Activated T-helper 1 cell treated with Interleukin-2 at 50 U/mL for 16 hours (primary cell): ENCODE measurements around the gene C14orf119.

Experiments used
- DNase-seq: peaks from one replicate; pipeline ENCODE4 v3.0.0-alpha.2; 2020; ENCODE audit warnings: low read depth

Gene C14orf119

DNA sequence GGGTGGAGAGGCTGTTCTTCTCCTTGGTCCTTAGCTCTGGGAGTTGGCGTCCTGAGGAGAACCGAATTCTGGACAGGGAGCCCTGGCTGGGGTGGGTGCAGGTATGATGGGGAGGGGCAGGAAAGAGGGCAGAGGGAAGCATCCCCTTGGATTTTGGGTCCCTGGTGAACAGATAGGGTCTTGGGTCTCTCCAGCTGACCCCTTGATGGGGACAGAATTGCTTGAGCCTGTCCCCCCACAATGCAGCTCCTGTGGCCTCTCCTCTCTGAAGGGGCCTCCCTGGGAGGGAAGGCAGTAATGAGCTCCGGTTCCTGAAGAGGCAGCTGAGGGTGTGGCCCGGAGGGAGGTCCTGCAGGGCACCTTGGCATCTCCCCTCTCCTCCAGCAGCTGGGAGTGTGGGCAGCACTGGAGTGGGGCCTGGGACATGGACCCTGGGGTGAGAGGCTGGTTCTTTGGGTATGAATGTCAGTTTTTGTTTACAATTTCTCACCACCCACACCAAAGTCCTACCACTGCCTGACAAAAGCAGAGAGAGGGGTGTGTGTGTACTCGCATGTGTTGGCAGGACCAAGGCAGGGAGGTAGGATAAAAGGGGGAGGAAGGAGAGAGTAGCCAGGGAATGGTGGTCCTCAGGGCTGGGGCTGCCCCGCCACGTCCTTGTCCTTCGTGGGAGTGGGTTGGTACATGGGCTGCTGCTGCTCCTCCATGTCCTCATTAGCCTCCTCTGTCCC is 31.4 kb downstream of the C14orf119 start:
- DNase-seq: no peak

DNA sequence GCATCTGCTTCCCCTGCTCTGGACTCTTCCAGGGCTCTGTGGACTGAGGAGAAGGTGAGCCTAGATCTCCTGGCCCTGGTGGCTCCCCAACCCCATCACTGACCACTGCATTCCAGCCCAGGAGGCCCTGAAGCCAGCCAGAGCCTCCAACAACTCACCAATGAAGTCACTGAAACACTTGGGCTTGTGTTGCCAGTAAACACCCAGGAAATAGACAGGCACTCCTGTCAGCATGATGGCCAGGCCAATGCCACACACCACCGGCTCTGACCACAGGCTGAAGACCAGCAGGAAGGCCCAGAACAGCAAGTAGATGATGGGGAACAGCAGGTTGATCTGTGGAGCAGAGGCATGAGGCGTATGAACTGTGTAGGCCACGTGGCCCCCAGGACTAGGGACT is 32.6 kb downstream of the C14orf119 start:
- DNase-seq: no peak

DNA sequence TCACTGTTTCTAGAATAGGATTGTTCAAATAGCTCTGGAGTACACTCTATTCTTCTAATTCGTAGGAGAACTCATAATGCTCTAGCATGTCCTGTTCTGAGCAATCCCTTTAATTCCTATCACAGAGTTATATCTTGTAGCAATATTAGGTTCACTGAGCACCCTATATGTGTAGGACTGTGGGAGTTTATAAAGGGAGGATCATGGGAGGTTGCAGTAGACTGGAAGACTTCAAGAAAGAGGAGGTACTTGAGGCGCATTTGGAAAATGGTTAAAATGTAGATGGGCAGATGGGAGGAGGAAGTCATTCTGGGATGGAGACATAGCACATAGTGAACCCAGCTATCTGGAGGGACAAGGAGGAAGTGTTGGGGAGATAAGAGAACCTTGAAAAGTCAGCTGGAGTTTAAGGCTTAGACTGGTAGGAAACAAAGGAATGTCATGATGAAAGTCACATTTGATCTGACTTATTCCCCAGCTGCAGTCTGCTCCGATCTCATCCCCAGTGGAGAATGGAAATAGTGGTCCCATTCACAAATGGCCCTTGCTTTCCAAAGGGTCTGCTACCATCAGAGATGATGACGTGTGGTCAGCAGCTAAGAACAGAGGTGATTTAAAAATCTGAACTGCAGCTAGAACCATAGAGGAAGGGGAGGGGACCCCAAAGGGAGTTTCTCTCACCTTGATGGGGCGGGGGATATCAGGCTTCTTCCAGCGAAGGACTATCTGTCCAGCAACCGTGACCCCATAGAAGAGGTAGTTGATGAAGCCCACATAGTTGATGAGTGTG is 33.9 kb downstream of the C14orf119 start:
- DNase-seq: no peak

DNA sequence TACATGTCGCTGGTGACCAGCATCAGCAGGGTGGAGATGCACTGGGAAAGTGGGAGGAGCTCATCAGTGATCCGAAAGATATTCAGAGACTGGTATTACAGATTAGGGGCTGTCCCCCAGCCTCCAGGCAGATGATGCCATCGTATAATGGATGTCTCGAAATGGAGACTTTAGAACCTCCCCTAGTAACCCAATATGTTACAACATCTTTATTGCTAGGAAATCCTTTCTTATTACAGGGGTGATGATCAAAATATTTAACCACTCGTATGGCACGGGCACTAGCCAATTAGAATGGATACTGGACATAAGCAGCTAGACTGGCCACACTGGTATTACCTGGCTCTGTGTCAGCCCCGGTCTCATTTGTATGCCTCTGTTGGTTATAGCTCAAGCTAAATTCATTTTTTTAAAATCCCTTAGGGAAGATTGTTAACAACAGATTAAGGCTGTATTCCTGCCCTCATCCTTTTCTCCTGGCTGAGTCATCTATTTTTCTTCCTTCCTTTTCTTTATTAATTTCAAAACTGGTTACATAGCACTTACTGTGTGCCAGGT is 34.5 kb downstream of the C14orf119 start:
- DNase-seq: no peak

DNA sequence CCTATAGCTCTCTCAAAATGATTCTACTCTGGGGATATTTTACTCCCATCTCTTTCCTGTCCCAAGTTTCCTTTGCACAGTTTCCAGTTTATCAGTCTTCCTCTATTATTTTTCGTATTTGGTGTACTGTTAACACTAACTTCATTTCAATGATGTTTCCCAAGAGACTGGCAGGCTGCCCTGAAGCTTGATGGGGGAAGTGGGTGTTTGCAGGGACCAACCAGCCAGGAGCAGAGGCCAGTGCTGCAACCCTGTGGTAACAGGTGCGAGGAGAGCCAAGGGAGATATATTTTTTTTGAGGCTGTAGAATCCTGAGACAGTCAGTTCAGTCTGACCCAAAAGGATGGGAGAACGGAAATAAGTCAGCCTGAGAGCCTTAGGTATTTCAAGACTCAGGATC is 35.6 kb downstream of the C14orf119 start:
- no peak for DNase-seq

DNA sequence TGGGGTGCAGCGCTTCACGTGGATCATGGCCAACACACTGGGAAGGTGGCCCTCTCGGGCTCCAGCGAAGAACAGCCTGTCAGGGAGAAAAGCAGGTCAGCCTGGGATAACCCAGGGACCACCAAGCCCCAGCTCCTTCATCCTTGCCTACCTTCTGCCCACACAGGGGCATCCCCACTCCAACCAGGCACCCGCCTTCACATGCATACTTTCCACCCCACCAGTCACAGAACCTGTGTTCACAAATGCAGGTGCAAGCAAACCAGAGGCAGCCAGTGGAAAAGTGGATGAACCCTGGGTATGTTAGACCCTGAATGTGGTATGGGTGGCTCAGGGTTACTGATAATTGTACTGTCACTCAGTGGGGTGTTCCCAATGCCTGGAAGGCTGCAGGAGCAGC is 36.2 kb downstream of the C14orf119 start:
- DNase-seq: no peak

DNA sequence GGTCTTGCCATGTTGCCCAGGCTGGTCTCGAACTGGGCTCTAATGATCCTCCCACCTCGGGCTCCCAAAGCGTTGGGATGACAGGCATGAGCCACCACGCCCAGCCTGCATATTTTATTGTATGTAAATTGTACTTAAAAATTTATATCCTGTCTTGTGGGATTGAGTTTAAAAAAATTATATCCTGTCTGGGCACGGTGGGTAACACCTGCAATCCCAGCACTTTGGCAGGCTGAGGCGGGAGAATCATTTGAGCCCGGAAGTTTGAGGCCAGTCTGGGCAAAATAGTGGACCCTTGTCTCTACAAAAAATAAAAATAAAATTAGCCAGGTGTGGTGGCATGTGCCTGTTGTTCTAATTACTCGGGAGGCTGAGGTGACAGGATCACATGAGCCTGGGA is 37.7 kb downstream of the C14orf119 start:
- no peak for DNase-seq

DNA sequence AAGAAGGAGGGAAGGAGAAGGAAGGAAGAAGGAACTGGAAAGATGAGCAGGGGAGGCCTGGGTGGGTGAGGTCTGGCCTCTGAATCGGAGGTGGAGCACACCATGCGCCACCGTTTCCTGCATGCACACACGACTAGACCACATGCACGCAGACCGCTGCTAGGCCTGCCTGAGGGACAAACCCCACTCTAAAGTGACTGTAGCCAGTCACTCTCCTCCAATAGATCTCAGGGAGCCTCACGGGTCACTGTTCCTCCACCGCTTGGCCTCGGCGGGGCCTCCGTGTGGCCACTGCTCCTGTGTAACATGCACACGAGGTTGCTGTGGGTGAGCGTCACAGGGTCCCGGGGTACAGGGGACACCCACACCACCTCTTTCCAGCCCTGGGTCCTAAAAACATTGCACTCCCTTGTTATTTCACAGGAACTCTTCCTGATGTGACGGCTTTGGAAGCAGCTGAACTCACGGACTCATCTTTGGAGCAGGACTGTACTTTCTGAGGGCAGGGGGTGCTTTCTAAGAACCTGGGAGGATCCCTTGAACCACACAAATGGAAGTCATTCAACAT is 41.3 kb downstream of the C14orf119 start:
- no peak for DNase-seq

DNA sequence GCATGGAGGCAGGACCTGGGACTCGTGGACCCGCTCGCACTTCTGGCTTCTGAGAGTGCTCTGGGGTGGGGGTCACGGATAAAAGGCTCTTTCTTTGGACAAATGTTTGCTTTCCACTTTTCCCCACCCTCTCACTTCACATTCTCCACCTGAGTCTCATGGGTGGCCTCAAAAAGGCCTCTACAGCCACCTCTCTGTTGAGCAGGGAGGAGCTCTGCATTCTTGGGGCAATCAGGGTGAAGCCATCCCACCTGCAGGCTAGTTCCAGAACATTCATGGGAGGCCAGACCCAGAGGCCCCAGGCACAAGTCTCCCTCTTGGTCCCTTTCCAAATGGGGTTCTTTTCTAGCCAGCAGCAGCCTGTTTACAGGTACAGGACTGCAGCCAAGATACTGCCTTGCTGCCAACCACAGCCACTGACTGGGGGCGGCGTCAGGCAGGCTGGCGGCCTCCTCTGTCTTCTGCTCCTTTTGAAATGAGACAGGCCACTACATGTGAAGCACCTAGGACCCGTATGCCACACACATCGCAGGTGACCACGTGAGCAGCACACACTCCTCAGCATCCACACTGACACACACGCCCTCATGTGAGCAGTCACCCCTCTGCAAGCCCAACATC is 42.0 kb downstream of the C14orf119 start:
- DNase-seq: no peak

DNA sequence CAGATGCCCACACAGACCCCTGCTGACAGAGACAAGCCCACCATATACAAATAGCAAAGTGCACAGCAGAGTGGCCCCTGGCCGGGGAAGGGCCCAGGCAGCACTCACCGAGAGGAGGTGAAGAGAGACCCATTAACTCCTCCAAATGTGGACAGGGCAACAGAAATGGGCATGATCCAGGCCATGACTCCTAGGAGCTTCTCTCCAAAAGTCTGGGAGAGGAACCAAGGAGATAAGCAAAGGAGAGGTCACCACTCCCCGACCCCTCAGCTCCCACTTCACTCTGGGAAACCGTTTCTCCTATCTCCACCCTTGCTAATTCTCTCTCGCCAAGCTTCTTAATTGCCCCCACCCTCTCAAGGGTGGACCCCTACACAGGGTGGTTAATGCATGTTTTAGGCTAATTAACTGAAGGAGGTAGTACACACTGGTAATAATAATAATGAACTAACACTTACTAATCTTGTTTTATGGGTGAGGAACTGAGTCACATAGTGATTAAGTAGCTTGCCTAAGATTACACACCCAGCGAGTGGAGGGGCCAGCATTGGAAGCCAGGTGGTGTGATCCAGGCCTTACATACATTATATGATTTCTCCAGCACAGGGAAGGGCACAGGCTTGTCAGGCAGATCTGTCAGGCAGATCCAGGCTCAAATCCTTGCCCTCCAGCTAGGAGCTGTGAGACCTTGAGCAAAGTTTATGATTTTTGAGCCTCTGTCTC is 42.7 kb downstream of the C14orf119 start:
- no peak for DNase-seq

DNA sequence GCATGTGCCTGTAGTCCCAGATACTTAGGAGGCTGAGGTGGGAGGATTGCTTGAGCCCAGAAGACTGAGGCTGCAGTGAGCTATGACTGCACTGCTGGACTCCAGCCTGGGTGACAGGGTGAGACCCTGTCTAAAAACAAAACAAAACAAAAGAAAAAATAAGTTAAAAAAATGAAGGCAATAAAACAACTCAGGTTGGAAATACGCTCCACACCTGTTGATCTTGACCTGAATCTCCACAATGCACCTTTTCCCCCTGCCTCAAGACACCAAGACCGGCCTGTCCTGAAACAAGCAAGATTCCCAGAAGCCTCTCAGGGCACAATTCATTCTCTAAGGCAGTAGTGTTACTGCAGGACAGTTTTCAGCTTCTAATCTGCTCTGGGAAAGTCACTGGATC is 44.6 kb downstream of the C14orf119 start:
- no peak for DNase-seq

DNA sequence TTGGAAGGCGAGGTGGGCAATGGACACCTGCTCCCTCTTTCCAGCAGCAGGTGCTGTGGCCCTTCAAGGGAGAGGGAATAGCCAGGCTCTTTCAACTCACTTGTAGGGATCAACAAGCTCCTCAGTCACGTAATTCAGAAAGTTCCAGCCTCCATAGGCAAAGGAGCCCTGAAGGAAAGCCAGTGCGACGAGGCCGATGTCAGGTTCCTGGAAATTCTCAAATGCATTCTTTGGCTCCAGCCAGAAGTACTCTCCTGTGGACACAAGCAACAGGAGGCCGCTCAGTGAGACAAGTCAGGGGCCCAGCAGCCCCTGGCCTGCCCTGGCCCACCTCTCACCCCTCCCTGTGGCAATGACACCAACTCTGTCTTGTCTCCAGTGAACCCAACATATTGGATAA is 45.1 kb downstream of the C14orf119 start:
- DNase-seq: no peak

DNA sequence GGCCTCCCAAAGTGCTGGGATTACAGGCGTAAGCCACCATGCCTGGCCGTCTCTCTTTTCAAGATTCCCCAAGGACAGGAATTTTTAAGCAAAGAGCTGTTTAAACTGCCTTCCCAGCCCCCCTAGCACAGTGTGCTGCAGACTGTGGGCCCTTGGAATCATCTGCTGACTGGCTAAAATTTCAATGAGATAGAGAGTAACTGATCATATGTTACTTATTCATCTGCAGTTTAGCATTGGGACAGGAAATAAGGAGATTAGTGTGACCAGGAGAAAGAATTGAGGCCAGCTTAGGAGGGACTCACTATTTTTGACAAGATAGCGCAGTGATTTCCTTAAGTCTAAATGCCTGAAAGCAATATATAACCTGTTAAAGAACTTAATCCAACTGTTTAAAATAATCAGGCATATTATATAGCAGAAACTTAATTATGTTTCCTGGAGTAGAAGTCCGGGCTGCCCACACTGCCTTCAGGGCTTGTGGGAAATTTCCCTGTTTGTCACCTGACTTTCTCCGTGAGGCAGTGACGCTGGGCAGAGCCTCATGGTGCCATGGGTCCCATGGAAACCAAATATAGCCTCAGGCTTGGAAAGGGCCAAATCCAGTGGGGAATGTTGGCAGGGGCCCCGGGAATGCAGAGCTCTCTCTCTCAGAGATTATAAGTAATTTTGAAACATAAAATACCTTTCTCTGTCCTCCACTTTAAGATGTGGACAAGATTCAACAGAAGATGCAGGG is 46.6 kb downstream of the C14orf119 start:
- DNase-seq: no peak

DNA sequence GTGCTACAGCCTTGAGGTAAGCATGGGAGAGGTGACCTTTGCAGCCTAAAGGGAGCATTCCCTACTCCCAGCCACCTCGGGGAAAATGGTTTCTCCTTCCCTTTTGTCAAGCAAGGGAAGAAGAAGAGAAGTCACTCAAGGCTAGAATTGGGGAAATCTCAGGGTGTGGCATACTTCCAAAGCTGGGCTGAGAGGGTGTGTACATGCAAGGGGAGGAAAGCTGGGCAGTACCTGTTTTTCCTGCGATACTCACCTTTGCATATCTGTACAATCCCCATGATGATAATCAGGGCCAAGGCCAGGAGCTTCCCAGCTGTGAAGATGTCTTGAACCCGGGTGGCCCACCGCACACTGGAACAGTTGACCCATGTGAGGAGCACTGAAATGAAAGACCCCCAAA is 47.5 kb downstream of the C14orf119 start:
- no peak for DNase-seq

DNA sequence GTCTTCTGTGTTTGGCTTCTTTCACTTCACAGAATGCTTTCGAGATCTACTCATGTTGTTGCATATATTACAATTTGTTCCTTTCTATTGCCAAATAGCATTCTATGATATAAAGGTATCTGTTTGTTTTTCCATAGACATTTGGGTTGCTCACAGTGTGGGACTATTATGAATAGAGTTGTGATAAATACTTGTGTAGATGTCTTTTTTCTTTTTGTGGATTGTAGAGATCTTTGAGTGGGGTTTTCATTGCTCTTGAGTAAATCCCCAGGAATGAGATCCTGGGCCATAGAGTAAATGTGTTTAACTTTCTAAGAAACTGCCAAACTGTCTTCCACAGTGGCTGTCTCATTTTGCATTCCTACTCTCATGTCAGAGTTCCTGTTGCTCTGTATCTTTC is 48.6 kb downstream of the C14orf119 start:
- no peak for DNase-seq

DNA sequence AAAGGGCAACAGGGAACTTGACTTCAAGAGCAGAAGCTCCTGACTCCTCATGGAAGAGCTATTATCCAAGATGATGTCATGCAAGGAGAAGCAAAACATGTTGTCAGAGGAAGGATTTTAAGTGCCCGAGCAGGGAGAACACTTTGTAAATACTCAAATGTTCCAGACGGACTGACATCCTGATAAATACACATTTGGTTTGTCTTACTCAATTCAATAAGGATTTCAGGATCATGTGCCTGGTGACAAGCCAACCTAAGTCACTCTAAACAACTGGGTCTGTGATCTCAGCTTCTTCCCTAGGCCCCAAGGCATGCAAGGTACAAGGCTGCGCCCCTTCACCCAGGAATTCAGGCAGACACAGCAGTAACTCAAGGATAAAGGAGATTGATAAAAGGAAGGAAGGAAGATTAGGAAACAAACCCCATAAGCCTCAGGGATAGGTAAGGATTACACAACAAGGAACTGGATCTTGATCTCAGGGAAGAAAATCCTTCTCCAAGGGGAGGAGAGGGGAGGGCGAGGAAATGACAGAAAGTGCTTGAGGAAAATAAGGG is 50.6 kb downstream of the C14orf119 start:
- no peak for DNase-seq

DNA sequence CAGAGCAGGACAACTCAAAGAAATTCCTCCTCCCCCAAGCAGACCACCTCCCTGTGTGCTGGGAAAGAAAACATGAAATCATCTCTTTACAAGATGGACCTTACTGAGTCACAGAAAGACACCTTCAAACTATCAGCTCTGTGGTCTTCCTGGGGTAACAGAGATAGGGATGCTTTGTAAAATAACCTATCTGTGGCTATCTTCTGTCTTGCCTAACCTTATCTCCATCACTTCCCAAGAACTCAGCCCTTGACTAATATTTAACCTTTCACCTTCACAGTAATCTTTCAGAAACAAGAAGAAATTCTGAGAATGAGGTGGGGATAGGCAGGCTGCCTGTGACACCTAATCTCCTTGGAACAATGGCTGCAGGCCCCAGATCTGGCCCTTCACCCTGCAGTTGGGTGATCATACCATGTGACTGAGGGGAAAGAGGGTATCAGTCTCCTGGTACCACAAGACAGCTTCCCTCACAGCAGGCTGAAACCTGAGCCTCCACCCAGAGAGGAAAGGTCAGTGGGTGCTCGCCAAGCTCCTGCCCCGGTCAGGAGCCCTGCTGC is 51.1 kb downstream of the C14orf119 start:
- DNase-seq: no peak

DNA sequence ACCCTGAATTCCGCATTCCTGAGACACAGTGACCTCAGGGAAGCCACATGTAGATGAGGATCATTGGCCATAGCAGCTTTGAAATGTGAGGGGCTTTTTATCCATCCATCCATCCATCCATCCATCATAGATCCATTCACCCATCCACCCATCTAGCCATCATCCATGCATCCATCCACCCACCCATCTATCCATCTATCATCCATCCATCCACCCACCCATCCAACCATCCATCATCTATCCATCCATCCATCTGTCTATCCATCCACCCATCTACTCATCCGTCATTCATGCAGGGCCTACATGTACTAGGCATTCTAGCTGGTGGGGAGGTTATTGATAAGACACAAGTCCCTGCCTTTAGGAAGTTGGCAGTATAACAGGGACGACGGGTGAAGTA is 51.7 kb downstream of the C14orf119 start:
- DNase-seq: no peak

DNA sequence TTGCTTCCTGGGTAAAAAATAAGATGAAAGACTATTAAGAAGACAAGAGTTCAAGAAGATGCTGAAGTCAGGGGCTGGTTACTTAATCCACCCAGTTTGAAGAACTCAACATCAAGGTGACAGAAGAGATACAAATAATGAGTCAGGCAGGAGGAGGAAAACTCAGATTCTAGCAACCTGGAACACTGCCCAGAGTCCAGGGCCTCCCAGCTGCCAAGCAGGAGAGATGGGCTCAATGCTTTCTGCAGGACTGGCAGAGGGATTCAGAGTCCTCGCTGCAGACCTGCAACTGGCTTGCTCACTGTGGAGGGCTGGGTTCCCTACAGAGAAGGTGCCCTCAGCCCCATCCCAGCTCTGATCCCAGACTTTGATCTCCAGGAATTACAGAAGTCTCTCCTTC is 52.4 kb downstream of the C14orf119 start:
- DNase-seq: no peak

DNA sequence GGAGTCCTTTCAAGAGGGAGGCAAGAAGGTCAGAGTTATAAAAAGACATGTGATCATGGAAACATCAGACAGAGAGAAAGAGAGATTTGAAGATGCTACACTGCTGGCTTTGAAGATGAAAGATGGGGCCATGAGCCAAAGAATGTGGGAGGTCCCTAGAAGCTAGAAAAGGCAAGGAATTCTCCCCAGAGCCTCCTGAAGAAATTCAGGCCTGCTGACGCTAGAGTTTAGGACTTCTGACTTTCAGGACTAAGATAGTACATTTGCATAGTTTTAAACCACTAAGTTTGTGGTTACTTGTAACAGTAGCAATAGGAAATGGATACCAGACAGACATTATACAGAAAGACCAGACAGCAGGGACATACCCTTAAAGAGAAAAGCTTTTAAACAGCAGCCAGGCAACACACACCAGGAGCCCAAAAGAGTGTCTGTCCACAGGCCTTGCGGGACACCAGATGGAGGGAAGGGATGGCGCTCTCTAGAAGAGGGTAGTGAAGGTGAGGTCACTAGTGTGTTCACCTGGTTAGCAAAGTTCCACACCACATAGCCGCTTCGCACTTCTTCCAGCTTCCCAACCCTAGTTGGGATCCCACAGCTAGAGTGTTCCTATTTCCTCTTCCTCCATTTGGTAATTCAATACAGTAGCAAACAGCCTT is 53.4 kb downstream of the C14orf119 start:
- DNase-seq: no peak
